ENCODE results near the gene GMPPA. TPM values are rescaled to one million over a fixed set of nuclear protein-coding genes. Genes with fewer than 3 reads are reported as not detected.
A peak's percentile ranks its signal among the peaks of the same experiment; 100 is the strongest.

GMPPA gene
- total RNA-seq, 1 experiment from 2014 or later = 51.9 TPM

DNA sequence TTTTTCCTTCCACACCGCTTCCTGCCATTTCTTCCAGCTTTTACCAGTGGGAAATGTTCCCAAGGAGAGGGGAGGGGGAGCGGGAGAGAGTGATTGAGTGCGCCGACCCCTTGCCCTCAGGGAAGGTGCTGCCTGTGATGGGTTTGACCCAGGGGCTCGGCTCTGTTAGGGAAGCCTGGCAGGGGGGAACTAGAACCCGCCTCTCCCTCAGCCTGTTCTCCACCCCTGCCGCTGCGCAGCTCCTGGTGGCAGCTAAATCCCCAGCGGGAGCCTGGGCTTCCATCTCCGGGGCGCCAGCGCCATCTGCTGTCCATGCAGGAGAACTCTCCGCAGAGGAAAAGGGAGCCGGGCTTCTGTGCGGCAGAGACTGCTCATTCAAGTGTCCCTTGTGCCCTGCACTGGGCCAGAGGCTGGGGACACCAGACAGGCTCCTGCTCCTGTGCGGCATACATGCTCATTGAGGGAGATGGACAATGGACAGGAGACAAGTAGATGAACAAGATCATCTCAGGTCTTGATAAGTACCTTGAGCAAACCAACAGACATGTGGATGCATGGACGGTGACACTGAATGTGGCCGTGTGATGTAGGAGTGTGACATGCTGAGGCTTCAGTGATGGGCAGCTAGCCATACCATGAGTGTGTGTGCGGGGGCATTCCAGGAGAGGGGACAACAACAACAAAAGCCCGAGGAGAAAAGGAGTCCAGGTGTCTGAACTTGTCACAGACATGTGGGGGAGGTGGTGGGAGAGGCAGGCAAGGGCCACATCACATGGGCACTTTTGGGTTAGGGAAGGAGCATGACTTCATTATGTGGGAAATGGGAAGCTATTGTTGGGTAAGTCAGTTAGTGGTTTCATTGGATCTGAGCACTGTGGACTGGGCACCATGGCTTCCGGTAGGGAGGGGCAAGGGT lies 31.6 kb downstream of the GMPPA start (continued):
- TF ChIP-seq ZNF263 (CRISPR knock-in tag; IDR thresholded peaks at IDR 0.05; ENCODE audit: low read depth) (no peak), ZNF423 (CRISPR knock-in tag; IDR thresholded peaks at IDR 0.05) (peak; percentile 96), MAX (CRISPR knock-in tag; IDR thresholded peaks at IDR 0.05) (0 out of 2 replicates have a peak, but pooled peaks have one; percentile 34), SMAD4 (CRISPR knock-in tag; IDR thresholded peaks at IDR 0.05) (no peak), ATF1 (CRISPR knock-in tag; IDR thresholded peaks at IDR 0.05) (no peak), EMX1 (CRISPR knock-in tag; IDR thresholded peaks at IDR 0.05) (no peak), IRF1 (CRISPR knock-in tag; IDR thresholded peaks at IDR 0.05) (no peak)
- TF ChIP-seq, protein P1, sequence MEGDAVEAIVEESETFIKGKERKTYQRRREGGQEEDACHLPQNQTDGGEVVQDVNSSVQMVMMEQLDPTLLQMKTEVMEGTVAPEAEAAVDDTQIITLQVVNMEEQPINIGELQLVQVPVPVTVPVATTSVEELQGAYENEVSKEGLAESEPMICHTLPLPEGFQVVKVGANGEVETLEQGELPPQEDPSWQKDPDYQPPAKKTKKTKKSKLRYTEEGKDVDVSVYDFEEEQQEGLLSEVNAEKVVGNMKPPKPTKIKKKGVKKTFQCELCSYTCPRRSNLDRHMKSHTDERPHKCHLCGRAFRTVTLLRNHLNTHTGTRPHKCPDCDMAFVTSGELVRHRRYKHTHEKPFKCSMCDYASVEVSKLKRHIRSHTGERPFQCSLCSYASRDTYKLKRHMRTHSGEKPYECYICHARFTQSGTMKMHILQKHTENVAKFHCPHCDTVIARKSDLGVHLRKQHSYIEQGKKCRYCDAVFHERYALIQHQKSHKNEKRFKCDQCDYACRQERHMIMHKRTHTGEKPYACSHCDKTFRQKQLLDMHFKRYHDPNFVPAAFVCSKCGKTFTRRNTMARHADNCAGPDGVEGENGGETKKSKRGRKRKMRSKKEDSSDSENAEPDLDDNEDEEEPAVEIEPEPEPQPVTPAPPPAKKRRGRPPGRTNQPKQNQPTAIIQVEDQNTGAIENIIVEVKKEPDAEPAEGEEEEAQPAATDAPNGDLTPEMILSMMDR (IDR thresholded peaks at IDR 0.05) = peak; percentile 88

DNA sequence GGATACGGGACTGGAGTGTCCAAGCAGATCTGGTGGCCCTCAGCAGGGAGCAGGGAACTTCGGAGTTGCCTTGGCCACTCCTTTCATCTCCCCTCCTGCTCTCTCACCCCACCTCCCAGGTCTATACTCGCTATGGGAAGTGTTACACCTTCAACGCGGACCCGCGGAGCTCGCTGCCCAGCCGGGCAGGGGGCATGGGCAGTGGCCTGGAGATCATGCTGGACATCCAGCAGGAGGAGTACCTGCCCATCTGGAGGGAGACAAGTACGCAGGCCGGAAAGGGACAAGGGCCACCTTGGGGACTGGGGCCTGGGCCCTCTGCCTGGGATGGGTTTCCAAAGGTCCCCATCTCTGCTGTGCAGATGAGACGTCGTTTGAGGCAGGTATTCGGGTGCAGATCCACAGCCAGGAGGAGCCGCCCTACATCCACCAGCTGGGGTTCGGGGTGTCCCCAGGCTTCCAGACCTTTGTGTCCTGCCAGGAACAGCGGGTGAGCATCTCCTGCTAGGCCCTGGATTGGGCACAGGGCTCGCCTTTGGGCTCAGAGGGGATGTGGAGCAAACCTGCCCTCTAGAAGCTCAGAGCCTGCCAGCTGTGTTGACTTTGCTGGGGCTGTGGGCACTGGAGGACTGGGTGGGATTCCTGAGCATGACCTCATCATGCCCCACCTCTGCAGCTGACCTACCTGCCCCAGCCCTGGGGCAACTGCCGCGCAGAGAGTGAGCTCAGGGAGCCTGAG lies 33.1 kb downstream of the GMPPA start:
- no peak for TF ChIP-seq IRF2 (CRISPR knock-in tag; IDR thresholded peaks at IDR 0.05; ENCODE audit: borderline replicate concordance, low read depth)
- TF ChIP-seq, protein P2, sequence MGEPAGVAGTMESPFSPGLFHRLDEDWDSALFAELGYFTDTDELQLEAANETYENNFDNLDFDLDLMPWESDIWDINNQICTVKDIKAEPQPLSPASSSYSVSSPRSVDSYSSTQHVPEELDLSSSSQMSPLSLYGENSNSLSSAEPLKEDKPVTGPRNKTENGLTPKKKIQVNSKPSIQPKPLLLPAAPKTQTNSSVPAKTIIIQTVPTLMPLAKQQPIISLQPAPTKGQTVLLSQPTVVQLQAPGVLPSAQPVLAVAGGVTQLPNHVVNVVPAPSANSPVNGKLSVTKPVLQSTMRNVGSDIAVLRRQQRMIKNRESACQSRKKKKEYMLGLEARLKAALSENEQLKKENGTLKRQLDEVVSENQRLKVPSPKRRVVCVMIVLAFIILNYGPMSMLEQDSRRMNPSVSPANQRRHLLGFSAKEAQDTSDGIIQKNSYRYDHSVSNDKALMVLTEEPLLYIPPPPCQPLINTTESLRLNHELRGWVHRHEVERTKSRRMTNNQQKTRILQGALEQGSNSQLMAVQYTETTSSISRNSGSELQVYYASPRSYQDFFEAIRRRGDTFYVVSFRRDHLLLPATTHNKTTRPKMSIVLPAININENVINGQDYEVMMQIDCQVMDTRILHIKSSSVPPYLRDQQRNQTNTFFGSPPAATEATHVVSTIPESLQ (CRISPR knock-in tag; IDR thresholded peaks at IDR 0.05) = no peak
- H3K36me3 Mint-ChIP-seq = no peaks in the 10 kb centered on the region
- no peak overlapping the region for H3K4me3 Mint-ChIP-seq
- POLR2A ChIA-PET = interaction anchor here (0.6 kb wide), 1 partner anchor 94 kb away, joined by 3 read pairs; no protein-coding TSS in a partner anchor
- CTCF ChIA-PET = interaction anchor here (1.1 to 41.3 kb wide), 9 partner anchors 8 to 128 kb away, joined by 3 to 2316 read pairs (median 104); partner anchors contain the start of genes ASIC4 and GMPPA
- peaks cover 43% of the 10 kb centered on the region for H3K27me3 Mint-ChIP-seq (ENCODE audit: low read depth)
- DNase-seq (ENCODE audit: low spot score) = no peak
- peaks cover 18% of the 10 kb centered on the region for H3K4me1 Mint-ChIP-seq
- ATAC-seq = no peak
- no peak overlapping the region for H3K27ac Mint-ChIP-seq
- H3K9me3 Mint-ChIP-seq = no peaks in the 10 kb centered on the region

DNA sequence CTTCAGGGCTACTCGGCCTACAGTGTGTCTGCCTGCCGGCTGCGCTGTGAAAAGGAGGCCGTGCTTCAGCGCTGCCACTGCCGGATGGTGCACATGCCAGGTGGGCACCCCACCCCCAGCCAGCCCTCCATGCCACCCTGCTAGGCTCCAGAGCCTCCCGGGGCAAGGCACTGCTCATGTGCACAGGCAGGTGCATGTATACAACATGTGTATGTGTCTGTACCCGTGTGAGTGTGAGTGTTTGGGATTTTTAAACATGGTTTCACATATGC lies 33.6 kb downstream of the GMPPA start:
- DNase-seq (ENCODE audit: low spot score) (no peak), ATAC-seq (no peak)
- H3K36me3 Mint-ChIP-seq = no peaks in the 10 kb centered on the region
- H3K27me3 Mint-ChIP-seq (ENCODE audit: low read depth) = peaks cover 38% of the 10 kb centered on the region
- H3K4me3 Mint-ChIP-seq = no peak overlapping the region
- ChIA-PET POLR2A (no interaction called here), CTCF (interaction anchor here (1.1 to 41.3 kb wide), 7 partner anchors 9 to 129 kb away, joined by 3 to 2316 read pairs (median 104); partner anchors contain the start of genes ASIC4 and GMPPA)
- peaks cover 21% of the 10 kb centered on the region for H3K4me1 Mint-ChIP-seq
- no peaks in the 10 kb centered on the region for H3K9me3 Mint-ChIP-seq
- no peak overlapping the region for H3K27ac Mint-ChIP-seq
- no peak for TF ChIP-seq OVOL2 (CRISPR knock-in tag; IDR thresholded peaks at IDR 0.05; ENCODE audit: borderline replicate concordance)
- TF ChIP-seq E2F4 (CRISPR knock-in tag; IDR thresholded peaks at IDR 0.05; ENCODE audit: borderline replicate concordance, low read depth) = no peak
- TF ChIP-seq, protein P3, sequence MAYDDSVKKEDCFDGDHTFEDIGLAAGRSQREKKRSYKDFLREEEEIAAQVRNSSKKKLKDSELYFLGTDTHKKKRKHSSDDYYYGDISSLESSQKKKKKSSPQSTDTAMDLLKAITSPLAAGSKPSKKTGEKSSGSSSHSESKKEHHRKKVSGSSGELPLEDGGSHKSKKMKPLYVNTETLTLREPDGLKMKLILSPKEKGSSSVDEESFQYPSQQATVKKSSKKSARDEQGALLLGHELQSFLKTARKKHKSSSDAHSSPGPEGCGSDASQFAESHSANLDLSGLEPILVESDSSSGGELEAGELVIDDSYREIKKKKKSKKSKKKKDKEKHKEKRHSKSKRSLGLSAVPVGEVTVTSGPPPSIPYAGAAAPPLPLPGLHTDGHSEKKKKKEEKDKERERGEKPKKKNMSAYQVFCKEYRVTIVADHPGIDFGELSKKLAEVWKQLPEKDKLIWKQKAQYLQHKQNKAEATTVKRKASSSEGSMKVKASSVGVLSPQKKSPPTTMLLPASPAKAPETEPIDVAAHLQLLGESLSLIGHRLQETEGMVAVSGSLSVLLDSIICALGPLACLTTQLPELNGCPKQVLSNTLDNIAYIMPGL (CRISPR knock-in tag; IDR thresholded peaks at IDR 0.05) = no peak
- TF ChIP-seq, protein P4, sequence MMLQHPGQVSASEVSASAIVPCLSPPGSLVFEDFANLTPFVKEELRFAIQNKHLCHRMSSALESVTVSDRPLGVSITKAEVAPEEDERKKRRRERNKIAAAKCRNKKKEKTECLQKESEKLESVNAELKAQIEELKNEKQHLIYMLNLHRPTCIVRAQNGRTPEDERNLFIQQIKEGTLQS (CRISPR knock-in tag; conservative IDR thresholded peaks at IDR 0.05) = no peak
- TF ChIP-seq, protein P5, sequence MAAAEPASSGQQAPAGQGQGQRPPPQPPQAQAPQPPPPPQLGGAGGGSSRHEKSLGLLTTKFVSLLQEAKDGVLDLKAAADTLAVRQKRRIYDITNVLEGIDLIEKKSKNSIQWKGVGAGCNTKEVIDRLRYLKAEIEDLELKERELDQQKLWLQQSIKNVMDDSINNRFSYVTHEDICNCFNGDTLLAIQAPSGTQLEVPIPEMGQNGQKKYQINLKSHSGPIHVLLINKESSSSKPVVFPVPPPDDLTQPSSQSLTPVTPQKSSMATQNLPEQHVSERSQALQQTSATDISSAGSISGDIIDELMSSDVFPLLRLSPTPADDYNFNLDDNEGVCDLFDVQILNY (CRISPR knock-in tag; IDR thresholded peaks at IDR 0.05) = no peak
- TF ChIP-seq TCF7 (CRISPR knock-in tag; IDR thresholded peaks at IDR 0.05; ENCODE audit: low read depth) = no peak
- no peak for TF ChIP-seq ZNF138 (CRISPR knock-in tag; conservative IDR thresholded peaks at IDR 0.05)
